ENCODE data around the gene PPDPF. TPM values are rescaled to one million over a fixed set of nuclear protein-coding genes. Genes with fewer than 3 reads are reported as not detected.

The PPDPF gene
- total and polyA plus RNA-seq, 2 of the 8 experiments (the other 6 are each of a cell fraction or from before 2014, with no cell fraction given) = 30.5 to 138 TPM

GRCh38 chr20:63473555-63474449 lies 46.8 kb upstream of the PPDPF start (continued):
- TF ChIP-seq SP4 (IDR thresholded peaks at IDR 0.05; ENCODE audit: low read length) (no peak), CHD2 (IDR thresholded peaks at IDR 0.05; ENCODE audit: low read length) (no peak), KDM1A (IDR thresholded peaks at IDR 0.05; ENCODE audit: borderline replicate concordance, low read length) (no peak)

All from H1 (cell line).